ENCODE results near the gene CALHM1.

Gene CALHM1

DNA sequence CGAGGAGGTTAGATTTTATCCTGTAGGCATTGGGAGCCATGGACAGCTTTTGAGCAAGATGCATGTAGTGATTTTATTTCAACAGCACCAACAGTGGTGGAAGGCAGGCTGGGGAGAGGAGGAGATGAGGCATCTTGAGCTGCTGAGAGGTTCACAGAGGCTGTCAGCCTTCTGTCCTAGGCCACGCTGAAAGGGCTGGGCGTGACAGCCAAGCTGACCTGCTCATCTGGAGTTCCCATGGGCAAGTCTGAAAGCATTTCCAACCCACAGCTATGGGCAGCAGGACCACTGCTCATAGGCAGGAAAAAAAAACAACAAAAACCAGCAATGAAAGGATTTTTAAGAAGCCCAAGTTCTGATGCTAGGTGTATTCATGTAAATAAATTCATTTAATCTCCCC, 42.5 kb upstream of the CALHM1 start:
- TF ChIP-seq, protein P1, sequence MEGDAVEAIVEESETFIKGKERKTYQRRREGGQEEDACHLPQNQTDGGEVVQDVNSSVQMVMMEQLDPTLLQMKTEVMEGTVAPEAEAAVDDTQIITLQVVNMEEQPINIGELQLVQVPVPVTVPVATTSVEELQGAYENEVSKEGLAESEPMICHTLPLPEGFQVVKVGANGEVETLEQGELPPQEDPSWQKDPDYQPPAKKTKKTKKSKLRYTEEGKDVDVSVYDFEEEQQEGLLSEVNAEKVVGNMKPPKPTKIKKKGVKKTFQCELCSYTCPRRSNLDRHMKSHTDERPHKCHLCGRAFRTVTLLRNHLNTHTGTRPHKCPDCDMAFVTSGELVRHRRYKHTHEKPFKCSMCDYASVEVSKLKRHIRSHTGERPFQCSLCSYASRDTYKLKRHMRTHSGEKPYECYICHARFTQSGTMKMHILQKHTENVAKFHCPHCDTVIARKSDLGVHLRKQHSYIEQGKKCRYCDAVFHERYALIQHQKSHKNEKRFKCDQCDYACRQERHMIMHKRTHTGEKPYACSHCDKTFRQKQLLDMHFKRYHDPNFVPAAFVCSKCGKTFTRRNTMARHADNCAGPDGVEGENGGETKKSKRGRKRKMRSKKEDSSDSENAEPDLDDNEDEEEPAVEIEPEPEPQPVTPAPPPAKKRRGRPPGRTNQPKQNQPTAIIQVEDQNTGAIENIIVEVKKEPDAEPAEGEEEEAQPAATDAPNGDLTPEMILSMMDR (IDR thresholded peaks at IDR 0.05; ENCODE audit: borderline replicate concordance, insufficient read depth, low read depth, low read length), result no peak
- no peak overlapping the region for H3K4me3 ChIP-seq (ENCODE audit: low read depth, low read length)

DNA sequence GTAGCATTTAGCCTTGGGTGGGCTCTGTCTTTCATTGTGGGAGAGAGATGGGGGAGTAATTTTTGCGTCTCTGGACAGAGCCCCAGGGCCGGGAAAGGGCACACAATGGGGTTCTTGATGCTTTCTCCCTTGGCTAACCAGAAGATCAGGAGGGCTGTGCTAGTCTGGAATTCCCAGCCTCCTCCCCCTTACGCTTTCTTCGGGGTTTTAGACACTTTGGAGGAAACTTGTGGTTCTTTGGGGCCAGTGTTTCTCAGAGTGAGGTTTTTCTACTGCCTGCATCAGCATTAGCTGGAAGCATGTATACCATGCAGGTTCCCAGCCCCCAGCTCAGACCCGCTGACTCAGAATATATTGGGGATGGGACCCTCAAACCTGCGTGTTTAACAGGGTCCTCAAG, 41.8 kb upstream of the CALHM1 start:
- TF ChIP-seq, protein P1 (IDR thresholded peaks at IDR 0.05; ENCODE audit: borderline replicate concordance, insufficient read depth, low read depth, low read length), result no peak
- H3K4me3 ChIP-seq (ENCODE audit: low read depth, low read length), result no peak overlapping the region

DNA sequence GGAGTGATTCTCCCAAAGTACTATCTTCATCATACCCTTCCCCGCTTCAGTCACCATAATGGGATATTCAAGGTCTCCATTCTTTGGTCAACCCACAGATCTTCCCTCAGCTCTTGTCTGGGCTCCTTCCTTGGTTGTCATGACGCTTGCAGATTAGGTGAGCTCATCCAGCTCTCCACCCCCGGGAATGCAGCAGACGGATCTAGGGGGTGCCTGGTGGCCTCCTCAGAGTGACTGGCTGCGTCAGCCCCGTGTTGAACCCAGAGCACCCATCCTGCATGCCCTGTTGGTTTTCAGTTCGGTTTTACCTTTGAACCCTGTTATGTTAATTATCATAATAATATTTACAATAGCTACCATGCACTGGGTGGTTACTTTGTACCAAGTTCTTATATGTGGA, 41.2 kb upstream of the CALHM1 start:
- no peak overlapping the region for H3K4me3 ChIP-seq (ENCODE audit: low read depth, low read length)
- TF ChIP-seq, protein P1 (IDR thresholded peaks at IDR 0.05; ENCODE audit: borderline replicate concordance, insufficient read depth, low read depth, low read length), result no peak

- TF ChIP-seq, protein P1 (IDR thresholded peaks at IDR 0.05; ENCODE audit: borderline replicate concordance, insufficient read depth, low read depth, low read length), result no peak
- H3K4me3 ChIP-seq (ENCODE audit: low read depth, low read length), result no peak overlapping the region
These were observed 40.4 kb upstream of the CALHM1 start for GRCh38 chr10:103498936-103499638.

- H3K4me3 ChIP-seq (ENCODE audit: low read depth, low read length), result no peak overlapping the region
- TF ChIP-seq, protein P1 (IDR thresholded peaks at IDR 0.05; ENCODE audit: borderline replicate concordance, insufficient read depth, low read depth, low read length), result no peak
These were observed 38.6 kb upstream of the CALHM1 start for GRCh38 chr10:103497161-103497915.

DNA sequence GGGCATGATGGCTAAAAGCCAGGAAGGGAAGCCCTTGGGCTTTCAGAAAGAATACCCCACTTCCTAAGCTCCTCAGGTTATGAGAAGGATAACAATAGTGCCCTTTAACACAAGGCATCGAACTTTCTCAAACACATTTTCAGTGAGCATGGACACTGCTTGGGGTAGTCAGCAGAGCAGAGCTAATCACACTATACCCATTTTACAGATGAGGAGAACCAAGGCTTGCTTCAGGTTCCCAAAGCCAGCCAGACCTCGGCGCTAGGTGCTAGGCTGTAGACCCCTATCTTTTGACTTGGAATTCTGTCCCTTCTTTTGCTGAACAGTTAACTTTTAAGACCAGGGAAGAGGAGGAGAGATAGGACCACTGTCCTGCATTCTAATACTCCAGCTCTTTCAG, 36.6 kb upstream of the CALHM1 start:
- TF ChIP-seq, protein P1 (IDR thresholded peaks at IDR 0.05; ENCODE audit: borderline replicate concordance, insufficient read depth, low read depth, low read length), result no peak
- no peak overlapping the region for H3K4me3 ChIP-seq (ENCODE audit: low read depth, low read length)
